ENCODE data around the gene SETBP1.

- TF ChIP-seq ZNF580 (tag by site-specific recombination; IDR thresholded peaks at IDR 0.05) (no peak), ZBTB7A (tag by site-specific recombination; IDR thresholded peaks at IDR 0.05; ENCODE audit: low read depth) (no peak), ZNF138 (tag by site-specific recombination; IDR thresholded peaks at IDR 0.05; ENCODE audit: borderline replicate concordance) (no peak)
- TF ChIP-seq, protein P1, sequence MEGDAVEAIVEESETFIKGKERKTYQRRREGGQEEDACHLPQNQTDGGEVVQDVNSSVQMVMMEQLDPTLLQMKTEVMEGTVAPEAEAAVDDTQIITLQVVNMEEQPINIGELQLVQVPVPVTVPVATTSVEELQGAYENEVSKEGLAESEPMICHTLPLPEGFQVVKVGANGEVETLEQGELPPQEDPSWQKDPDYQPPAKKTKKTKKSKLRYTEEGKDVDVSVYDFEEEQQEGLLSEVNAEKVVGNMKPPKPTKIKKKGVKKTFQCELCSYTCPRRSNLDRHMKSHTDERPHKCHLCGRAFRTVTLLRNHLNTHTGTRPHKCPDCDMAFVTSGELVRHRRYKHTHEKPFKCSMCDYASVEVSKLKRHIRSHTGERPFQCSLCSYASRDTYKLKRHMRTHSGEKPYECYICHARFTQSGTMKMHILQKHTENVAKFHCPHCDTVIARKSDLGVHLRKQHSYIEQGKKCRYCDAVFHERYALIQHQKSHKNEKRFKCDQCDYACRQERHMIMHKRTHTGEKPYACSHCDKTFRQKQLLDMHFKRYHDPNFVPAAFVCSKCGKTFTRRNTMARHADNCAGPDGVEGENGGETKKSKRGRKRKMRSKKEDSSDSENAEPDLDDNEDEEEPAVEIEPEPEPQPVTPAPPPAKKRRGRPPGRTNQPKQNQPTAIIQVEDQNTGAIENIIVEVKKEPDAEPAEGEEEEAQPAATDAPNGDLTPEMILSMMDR (tag by site-specific recombination; IDR thresholded peaks at IDR 0.05), result no peak
These were observed 131.7 kb downstream of the SETBP1 start for GRCh38 chr18:44812426-44812825.
